Measurements from ENCODE around the gene IL36B. TPM values are rescaled to one million over a fixed set of nuclear protein-coding genes. Genes with fewer than 3 reads are reported as not detected.

IL36B gene
- total and polyA plus RNA-seq, 2 donors (not counting 1 experiment from before 2014, with no cell fraction given), result not detected

DNA sequence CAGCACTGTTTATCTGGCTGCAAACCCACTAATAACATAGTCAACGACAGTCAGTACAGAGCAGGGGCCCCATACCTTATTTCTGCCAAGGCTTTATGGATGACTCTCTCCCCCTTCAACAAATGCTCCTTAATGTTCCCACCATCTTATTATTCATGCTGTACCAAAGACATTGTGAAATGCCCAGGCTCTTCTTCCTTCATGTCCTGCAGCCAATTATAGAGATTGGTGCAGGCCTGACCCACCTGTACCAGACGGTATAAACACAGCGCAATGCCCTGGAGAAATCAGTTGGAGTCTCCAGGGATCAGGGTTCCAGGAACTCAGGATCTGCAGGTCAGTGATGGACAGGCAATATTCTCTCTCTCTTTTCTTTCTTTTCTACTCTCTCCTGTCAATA lies 15.0 kb upstream of the IL36B start, which contains the start of gene IL1F10:
TSS of gene IL1F10 (plus strand) at position 290 of the 400 bp plus-strand sequence. CDS start 4,769 bp downstream, outside the sequence.
- Histone ChIP-seq H3K27me3 (replicated peaks in 1 of 4; ENCODE audit: control extremely low read depth in 1 of 4, control insufficient read depth in 3 of 4, insufficient read depth in 4 of 4, low read length in 3 of 4) (peaks cover 0 to 6% (median 1%) of the 10 kb centered on the region in 4 experiments), H2AFZ (ENCODE audit: insufficient read depth, low read depth, low read length, poor library complexity, severe bottlenecking) (no peak within 1 kb of the TSS), H3K79me2 (ENCODE audit: control insufficient read depth, insufficient read depth, low read length) (no peaks in the 10 kb centered on the region), H3K36me3 (replicated peaks in 1 of 2; ENCODE audit: control extremely low read depth in 1 of 2, control insufficient read depth in 1 of 2, extremely low read depth in 1 of 2, insufficient read depth in 2 of 2, low read length in 1 of 2) (no peaks in the 10 kb centered on the region), H3K4me1 (ENCODE audit: control insufficient read depth in 2 of 2, insufficient read depth in 2 of 2, low read length in 2 of 2) (no peaks in the 10 kb centered on the region), H3K27ac (ENCODE audit: low read length in 2 of 2) (no peak within 1 kb of the TSS), H3K4me3 (ENCODE audit: control extremely low read depth in 1 of 5, extremely low read depth in 1 of 5, insufficient read depth in 1 of 5, low read depth in 2 of 5, low read length in 4 of 5) (no peak within 1 kb of the TSS), H4K20me1 (ENCODE audit: control insufficient read depth, insufficient read depth, low read length, poor library complexity, severe bottlenecking) (no peaks in the 10 kb centered on the region), H3K4me2 (replicated peaks; ENCODE audit: low read depth, low read length, poor library complexity, severe bottlenecking) (no peak within 1 kb of the TSS), H3K9me3 (ENCODE audit: control extremely low read depth in 1 of 3, control insufficient read depth in 2 of 3, insufficient read depth in 1 of 3, low read length in 2 of 3) (peaks cover 0 to 3% (median 2%) of the 10 kb centered on the region in 3 donors), H3K9ac (ENCODE audit: low read length) (no peak within 1 kb of the TSS)
- DNase-seq, result no peak
- no peak for ATAC-seq (ENCODE audit: low read depth)
- TF ChIP-seq CTCF (IDR thresholded peaks at IDR 0.05) (no peak), EZH2 (IDR thresholded peaks at IDR 0.05; ENCODE audit: borderline replicate concordance, insufficient read depth, low read depth, low read length, poor library complexity, severe bottlenecking) (no peak)
- Mint-ChIP-seq H3K4me1 (no peaks in the 10 kb centered on the region), H3K27me3 (peaks cover 32% of the 10 kb centered on the region), H3K27ac (no peak within 1 kb of the TSS), H3K4me3 (no peak within 1 kb of the TSS), H3K9me3 (ENCODE audit: insufficient read depth) (no peaks in the 10 kb centered on the region)
- CTCF ChIA-PET, result interaction anchor here (0.6 kb wide), 1 partner anchor 21 kb away, joined by 3 read pairs; no protein-coding TSS in a partner anchor
- 88% methylated on average over 3 of the region's 3 CpGs for WGBS (ENCODE audit: insufficient coverage)
- POLR2A ChIA-PET, result no interaction called here
- intact Hi-C loops (cut with micrococcal nuclease), result no loop called here

DNA sequence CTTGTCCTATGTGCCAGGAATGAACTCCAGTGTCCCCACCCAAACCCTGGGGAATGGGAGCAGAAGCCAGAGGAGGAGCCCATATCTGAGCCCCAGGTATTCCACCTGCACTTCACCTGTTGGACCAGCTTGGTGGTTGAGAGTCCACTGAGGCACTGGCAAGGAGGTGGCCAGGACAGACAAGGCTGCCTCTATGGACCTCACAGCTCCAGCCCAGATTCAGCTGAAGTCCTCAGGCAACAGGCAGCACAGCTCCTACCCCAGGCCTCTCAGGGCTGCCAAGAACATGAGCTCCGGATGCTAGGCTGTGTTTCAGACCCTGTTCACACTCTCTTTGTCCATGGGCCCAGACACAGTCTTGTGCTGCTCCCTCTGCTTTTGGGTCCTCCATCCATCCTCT lies 12.2 kb upstream of the IL36B start:
- H3K9ac ChIP-seq (ENCODE audit: low read length), result no peak overlapping the region
- DNase-seq (no peak), ATAC-seq (ENCODE audit: low read depth) (no peak)
- H3K79me2 ChIP-seq (ENCODE audit: control insufficient read depth, insufficient read depth, low read length), result no peaks in the 10 kb centered on the region
- no peaks in the 10 kb centered on the region for H3K36me3 ChIP-seq (replicated peaks in 1 of 2; ENCODE audit: control extremely low read depth in 1 of 2, control insufficient read depth in 1 of 2, extremely low read depth in 1 of 2, insufficient read depth in 2 of 2, low read length in 1 of 2)
- Mint-ChIP-seq H3K27me3 (peaks cover 34% of the 10 kb centered on the region), H3K4me3 (no peak overlapping the region), H3K27ac (no peak overlapping the region), H3K9me3 (ENCODE audit: insufficient read depth) (no peaks in the 10 kb centered on the region), H3K4me1 (no peaks in the 10 kb centered on the region)
- no peaks in the 10 kb centered on the region for H3K4me1 ChIP-seq (ENCODE audit: control insufficient read depth in 2 of 2, insufficient read depth in 2 of 2, low read length in 2 of 2)
- no peaks in the 10 kb centered on the region for H4K20me1 ChIP-seq (ENCODE audit: control insufficient read depth, insufficient read depth, low read length, poor library complexity, severe bottlenecking)
- H2AFZ ChIP-seq (ENCODE audit: insufficient read depth, low read depth, low read length, poor library complexity, severe bottlenecking), result no peak overlapping the region
- ChIA-PET CTCF (no interaction called here), POLR2A (no interaction called here)
- no peak for TF ChIP-seq CTCF (IDR thresholded peaks at IDR 0.05)
- TF ChIP-seq EZH2 (IDR thresholded peaks at IDR 0.05; ENCODE audit: borderline replicate concordance, insufficient read depth, low read depth, low read length, poor library complexity, severe bottlenecking), result no peak
- WGBS (ENCODE audit: insufficient coverage), result 90% methylated on average over 1 of the region's 1 CpG
- intact Hi-C loops (cut with micrococcal nuclease), result no loop called here
- H3K27me3 ChIP-seq (replicated peaks in 1 of 4; ENCODE audit: control extremely low read depth in 1 of 4, control insufficient read depth in 3 of 4, insufficient read depth in 4 of 4, low read length in 3 of 4), result peaks cover 0 to 6% (median 0%) of the 10 kb centered on the region in 4 experiments
- no peak overlapping the region for H3K27ac ChIP-seq (ENCODE audit: low read length in 2 of 2)
- no peak overlapping the region for H3K4me3 ChIP-seq (ENCODE audit: control extremely low read depth in 1 of 5, extremely low read depth in 1 of 5, insufficient read depth in 1 of 5, low read depth in 2 of 5, low read length in 4 of 5)
- H3K9me3 ChIP-seq (ENCODE audit: control extremely low read depth in 1 of 3, control insufficient read depth in 2 of 3, insufficient read depth in 1 of 3, low read length in 2 of 3), result peaks cover 0 to 6% (median 2%) of the 10 kb centered on the region in 3 donors
- no peak overlapping the region for H3K4me2 ChIP-seq (replicated peaks; ENCODE audit: low read depth, low read length, poor library complexity, severe bottlenecking)
